Left lung (tissue), 10 donors: ENCODE results near the gene IPP. TPM values are rescaled to one million over a fixed set of nuclear protein-coding genes. Genes with fewer than 3 reads are reported as not detected.

Experiments
- ATAC-seq: fragments of 200-7000 bp; cut with Tn5 transposase; one replicate; pipeline ENCODE4 v1.9.1; 2020; ENCODE audit warnings: moderate library complexity
- DNase-seq, 4 donors: peaks; one replicate each; pipeline ENCODE4 v3.0.0-alpha.2; 2013 to 2020
- H3K27ac ChIP-seq, 2 donors: fragments of 200-600 bp; sonication (generic) in 1 of 2; one replicate each; pipeline versions ENCODE4 v1.5.0 to v1.8.0; 2020 to 2021
- H3K27me3 ChIP-seq, 2 donors: fragments of 200-600 bp; sonication (generic) in 1 of 2; one replicate each; pipeline versions ENCODE4 v1.5.0 to v1.8.0; 2020 to 2021
- H3K36me3 ChIP-seq, 2 donors: fragments of 200-600 bp; sonication (generic) in 1 of 2; one replicate each; pipeline versions ENCODE4 v1.5.0 to v1.8.0; 2020 to 2021
- H3K4me1 ChIP-seq, 2 donors: fragments of 200-600 bp; one replicate each; pipeline ENCODE4 v1.8.0; 2021
- H3K4me3 ChIP-seq, 2 donors: fragments of 200-600 bp; sonication (generic) in 1 of 2; one replicate each; pipeline versions ENCODE4 v1.5.0 to v1.8.0; 2020 to 2021; ENCODE audit warnings: mild to moderate bottlenecking in 1 of 2
- H3K9me3 ChIP-seq, 2 donors: fragments of 200-600 bp; sonication (generic) in 1 of 2; one replicate each; pipeline versions ENCODE4 v1.5.0 to v1.8.0; 2020 to 2021
- intact Hi-C, 2 donors: fragments of 100-400 bp; cut with DNase I; formaldehyde crosslinking; loops; one replicate each; pipeline versions ENCODE4 v1.11.2 to v1.14.2; 2022
- polyA plus RNA-seq, 6 donors: library from polyadenylated mRNA; unstranded; fragments of 120-200 nt; gene quantifications; one replicate each; pipeline ENCODE4 v1.2.1, GENCODE V29; 2013; ENCODE audit not compliant: insufficient read length in 6 of 6
- total RNA-seq, 2 donors: library from RNA; stranded (reverse); fragmentation: NEBNext Ultra II Directional; extraction: Animal tissue kit (Norgen Biotek cat#: 25700); gene quantifications; one replicate each; pipeline ENCODE4 v1.2.1, GENCODE V29; 2021
- TF ChIP-seq, protein P1 (sequence below), 2 donors: fragments of 200-600 bp; sonication (generic) in 1 of 2; IDR thresholded peaks; one replicate each; pipeline versions ENCODE4 v1.5.0 to v1.8.0; 2021; ENCODE audit warnings: antibody characterized with exemption in 2 of 2
- donor health status: DM: no; HTN: yes; CAD: no.
- donor health status: DM: no; HTN: no; CAD: no.

Gene IPP
- total and polyA plus RNA-seq, 8 donors, result 13.0 to 23.4 (median 22.4) TPM

DNA sequence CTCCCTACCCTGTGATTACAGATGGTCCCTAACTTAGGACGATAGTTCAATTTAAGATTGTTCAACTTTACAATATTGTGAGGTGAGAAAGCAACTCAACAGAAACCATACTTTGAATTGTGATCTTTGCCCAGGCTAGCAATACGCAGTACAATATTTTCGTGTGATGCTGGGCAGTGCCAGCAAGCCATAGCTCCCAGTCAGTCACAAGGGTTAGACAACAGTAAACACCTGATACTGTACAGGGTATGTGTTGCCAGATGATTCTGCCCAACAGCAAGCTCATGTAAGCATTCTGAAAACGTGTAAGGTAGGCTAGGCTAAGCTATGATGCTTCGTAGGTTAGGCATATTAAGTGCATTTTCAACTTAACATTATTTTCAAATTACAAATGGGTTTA is 76.0 kb downstream of the IPP start:
- ATAC-seq (no peak), DNase-seq (no peak)
- Histone ChIP-seq H3K27ac (no peak overlapping the region), H3K9me3 (no peaks in the 10 kb centered on the region), H3K4me3 (no peak overlapping the region), H3K4me1 (peaks cover 21 to 55% of the 10 kb centered on the region in 2 donors), H3K36me3 (no peaks in the 10 kb centered on the region), H3K27me3 (no peaks in the 10 kb centered on the region)
- intact Hi-C loops, result no loop called here
- TF ChIP-seq, protein P1, sequence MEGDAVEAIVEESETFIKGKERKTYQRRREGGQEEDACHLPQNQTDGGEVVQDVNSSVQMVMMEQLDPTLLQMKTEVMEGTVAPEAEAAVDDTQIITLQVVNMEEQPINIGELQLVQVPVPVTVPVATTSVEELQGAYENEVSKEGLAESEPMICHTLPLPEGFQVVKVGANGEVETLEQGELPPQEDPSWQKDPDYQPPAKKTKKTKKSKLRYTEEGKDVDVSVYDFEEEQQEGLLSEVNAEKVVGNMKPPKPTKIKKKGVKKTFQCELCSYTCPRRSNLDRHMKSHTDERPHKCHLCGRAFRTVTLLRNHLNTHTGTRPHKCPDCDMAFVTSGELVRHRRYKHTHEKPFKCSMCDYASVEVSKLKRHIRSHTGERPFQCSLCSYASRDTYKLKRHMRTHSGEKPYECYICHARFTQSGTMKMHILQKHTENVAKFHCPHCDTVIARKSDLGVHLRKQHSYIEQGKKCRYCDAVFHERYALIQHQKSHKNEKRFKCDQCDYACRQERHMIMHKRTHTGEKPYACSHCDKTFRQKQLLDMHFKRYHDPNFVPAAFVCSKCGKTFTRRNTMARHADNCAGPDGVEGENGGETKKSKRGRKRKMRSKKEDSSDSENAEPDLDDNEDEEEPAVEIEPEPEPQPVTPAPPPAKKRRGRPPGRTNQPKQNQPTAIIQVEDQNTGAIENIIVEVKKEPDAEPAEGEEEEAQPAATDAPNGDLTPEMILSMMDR (IDR thresholded peaks at IDR 0.05), result no peak

DNA sequence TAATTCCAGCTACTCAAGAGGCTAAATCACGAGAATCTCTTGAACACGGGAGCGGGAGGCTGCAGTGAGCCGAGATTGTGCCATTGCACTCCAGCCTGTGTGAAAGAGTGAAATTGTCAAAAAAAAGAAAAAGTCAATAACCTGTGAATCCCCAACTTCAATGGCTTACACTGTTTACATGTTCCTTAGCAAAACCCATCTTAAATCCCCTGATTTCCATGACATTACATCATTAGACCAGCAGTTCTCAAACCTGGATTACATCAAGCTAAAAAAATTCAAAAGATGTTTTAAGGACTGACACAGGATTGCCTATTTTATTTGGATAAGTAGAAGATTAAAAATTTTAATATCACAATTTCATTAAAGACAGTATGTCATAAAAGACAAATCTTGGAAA is 76.5 kb downstream of the IPP start:
- no peaks in the 10 kb centered on the region for H3K36me3 ChIP-seq
- intact Hi-C loops, result no loop called here
- ATAC-seq (no peak), DNase-seq (no peak)
- H3K27me3 ChIP-seq, result no peaks in the 10 kb centered on the region
- H3K9me3 ChIP-seq, result no peaks in the 10 kb centered on the region
- TF ChIP-seq, protein P1 (IDR thresholded peaks at IDR 0.05), result no peak
- H3K4me1 ChIP-seq, result peaks cover 16 to 54% of the 10 kb centered on the region in 2 donors
- no peak overlapping the region for H3K4me3 ChIP-seq
- no peak overlapping the region for H3K27ac ChIP-seq

DNA sequence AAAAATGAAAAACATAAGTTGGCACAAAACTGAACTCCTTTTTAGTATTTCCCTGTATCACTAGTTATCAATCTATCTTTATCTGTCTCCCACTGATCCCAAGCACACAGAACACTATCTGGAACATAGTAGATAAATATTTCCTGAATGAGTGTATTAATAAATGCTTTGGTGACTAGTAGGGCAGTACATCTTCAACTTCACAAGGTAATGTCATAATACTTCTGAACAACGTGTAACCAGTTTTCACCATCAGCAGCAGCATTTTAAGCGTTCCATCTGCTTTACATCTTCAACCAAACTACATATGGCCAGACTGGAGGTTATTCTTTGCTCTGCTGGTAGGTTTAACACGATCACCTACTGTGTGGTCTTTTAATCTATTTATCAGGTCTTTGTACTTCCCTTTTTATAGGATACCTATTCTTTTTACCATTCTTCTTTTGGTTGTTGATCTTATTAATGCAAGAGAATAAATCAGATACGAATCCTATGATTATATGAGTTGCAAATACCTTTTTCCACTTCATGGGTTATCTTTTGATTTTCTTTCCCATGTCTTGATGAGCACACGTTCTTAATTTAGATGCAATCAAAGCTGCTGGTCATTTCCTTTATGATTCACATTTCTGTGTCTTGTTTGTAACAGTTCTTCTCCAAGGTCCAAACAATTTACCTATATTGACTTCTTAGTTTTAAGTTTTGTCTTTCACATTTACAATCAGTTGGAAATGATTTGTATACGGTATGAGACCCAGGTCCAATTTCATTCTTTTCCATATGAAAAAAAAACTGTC is 80.4 kb downstream of the IPP start:
- Histone ChIP-seq H3K36me3 (no peaks in the 10 kb centered on the region), H3K27me3 (no peaks in the 10 kb centered on the region), H3K4me1 (peaks cover 9 to 27% of the 10 kb centered on the region in 2 donors), H3K4me3 (no peak overlapping the region), H3K9me3 (no peaks in the 10 kb centered on the region), H3K27ac (peak overlapping the region in 1 of 2 donors; percentile 4)
- TF ChIP-seq, protein P1 (IDR thresholded peaks at IDR 0.05), result no peak
- DNase-seq (no peak), ATAC-seq (no peak)
- intact Hi-C loops, result no loop called here

DNA sequence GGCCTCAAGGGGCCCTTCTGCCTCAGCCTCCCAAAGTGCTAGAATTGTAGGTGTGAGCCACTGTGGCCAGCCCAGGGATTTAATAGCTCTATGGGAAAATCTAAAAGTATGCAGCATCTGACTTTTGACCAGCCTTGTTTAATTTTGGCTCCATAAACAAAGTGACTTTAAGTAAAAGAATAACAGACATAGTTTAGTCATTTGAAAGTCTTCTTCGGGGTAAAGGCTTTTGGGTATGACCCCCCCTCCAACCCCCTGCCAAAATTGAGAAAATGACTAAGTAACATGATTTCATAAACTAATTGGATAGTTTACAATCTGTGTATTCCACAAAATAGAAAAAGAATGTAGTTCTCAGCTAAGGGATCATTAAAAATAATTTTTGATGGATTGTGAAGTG is 81.1 kb downstream of the IPP start:
- ATAC-seq (no peak), DNase-seq (no peak)
- Histone ChIP-seq H3K9me3 (no peaks in the 10 kb centered on the region), H3K27ac (peak overlapping the region in 1 of 2 donors; percentile 4), H3K27me3 (no peaks in the 10 kb centered on the region), H3K36me3 (no peaks in the 10 kb centered on the region), H3K4me1 (peaks cover 9 to 27% of the 10 kb centered on the region in 2 donors), H3K4me3 (no peak overlapping the region)
- intact Hi-C loops, result no loop called here
- TF ChIP-seq, protein P1 (IDR thresholded peaks at IDR 0.05), result no peak

DNA sequence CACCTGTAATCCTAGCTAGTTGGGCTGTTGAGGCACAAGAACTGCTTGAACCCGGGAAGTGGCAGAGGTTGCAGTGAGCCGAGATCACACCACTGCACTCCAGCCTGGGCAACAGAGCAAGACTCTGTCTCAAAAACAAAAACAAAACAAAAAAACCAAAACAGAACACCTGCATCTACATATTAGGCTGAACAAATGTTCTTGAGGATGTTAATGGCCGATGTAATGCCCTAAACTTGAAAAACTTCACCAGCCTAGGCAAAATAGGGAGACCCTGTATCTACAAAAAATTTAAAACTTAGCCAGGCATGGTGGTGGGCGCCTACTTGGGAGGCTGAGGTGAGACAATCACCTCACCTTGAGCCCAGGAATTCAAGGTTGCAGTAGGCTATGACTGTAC is 81.9 kb downstream of the IPP start:
- H3K4me3 ChIP-seq, result no peak overlapping the region
- no peaks in the 10 kb centered on the region for H3K27me3 ChIP-seq
- ATAC-seq (no peak), DNase-seq (no peak)
- no peaks in the 10 kb centered on the region for H3K9me3 ChIP-seq
- intact Hi-C loops, result no loop called here
- H3K4me1 ChIP-seq, result peaks cover 9 to 27% of the 10 kb centered on the region in 2 donors
- TF ChIP-seq, protein P1 (IDR thresholded peaks at IDR 0.05), result no peak
- H3K36me3 ChIP-seq, result no peaks in the 10 kb centered on the region
- no peak overlapping the region for H3K27ac ChIP-seq
